Measurements from ENCODE around the gene TRPV3. TPM values are rescaled to one million over a fixed set of nuclear protein-coding genes. Genes with fewer than 3 reads are reported as not detected.
A peak's percentile ranks its signal among the peaks of the same experiment; 100 is the strongest.

Gene TRPV3
- total RNA-seq, 4 donors from 2014 or later, result 5.0 to 39.1 (median 16.5) TPM

DNA sequence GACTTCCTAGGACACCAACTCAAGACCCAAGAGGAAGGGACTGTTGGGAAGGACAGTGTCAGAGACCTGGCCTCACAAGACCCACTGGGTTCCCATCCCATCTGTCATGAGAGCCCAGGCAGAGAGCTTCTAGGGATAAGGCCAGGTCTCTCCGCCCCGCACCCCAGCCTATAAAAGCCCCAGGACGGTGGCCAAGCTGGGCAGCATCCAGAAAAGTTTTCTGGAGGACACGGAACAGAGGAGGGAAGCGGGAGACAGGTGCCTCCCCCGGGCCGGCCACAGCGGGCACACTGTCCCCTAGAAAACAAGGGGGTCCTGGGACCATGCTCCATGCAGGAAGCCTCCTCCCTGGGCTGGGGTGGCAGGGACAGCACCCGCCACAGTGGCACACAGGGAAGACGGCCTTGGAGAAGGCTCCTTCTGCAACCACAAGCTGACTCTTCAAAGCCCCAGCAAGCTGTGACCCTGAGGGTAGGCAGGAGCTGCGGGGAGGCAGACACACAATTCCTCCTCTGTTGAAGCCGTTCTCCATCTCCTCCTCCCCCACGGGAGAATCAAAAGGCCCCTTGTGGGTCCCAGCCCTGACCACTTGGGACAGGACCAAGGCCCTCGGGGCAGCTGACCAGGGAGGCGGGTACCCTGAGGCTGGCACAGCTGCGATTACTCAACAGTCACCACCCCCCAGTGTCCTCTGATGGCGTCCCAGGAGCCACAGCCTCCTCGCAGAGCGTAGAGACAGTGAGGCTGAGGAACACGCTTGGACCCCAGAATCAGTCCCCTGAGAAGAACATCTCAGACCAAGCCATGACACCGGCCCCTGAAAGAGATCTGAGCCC is 26.1 kb downstream of the TRPV3 start:
- no peak overlapping the region for H3K4me3 ChIP-seq
- H3K36me3 ChIP-seq, result no peaks in the 10 kb centered on the region
- peaks cover 0 to 19% (median 0%) of the 10 kb centered on the region in 4 donors for H3K4me1 ChIP-seq
- no peaks in the 10 kb centered on the region for H3K9me3 ChIP-seq
- TF ChIP-seq POLR2A (IDR thresholded peaks at IDR 0.05), result no peak
- TF ChIP-seq, protein P1, sequence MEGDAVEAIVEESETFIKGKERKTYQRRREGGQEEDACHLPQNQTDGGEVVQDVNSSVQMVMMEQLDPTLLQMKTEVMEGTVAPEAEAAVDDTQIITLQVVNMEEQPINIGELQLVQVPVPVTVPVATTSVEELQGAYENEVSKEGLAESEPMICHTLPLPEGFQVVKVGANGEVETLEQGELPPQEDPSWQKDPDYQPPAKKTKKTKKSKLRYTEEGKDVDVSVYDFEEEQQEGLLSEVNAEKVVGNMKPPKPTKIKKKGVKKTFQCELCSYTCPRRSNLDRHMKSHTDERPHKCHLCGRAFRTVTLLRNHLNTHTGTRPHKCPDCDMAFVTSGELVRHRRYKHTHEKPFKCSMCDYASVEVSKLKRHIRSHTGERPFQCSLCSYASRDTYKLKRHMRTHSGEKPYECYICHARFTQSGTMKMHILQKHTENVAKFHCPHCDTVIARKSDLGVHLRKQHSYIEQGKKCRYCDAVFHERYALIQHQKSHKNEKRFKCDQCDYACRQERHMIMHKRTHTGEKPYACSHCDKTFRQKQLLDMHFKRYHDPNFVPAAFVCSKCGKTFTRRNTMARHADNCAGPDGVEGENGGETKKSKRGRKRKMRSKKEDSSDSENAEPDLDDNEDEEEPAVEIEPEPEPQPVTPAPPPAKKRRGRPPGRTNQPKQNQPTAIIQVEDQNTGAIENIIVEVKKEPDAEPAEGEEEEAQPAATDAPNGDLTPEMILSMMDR (IDR thresholded peaks at IDR 0.05), result no peak
- no peak for DNase-seq
- no peak overlapping the region for H3K27ac ChIP-seq
- no peaks in the 10 kb centered on the region for H3K27me3 ChIP-seq

DNA sequence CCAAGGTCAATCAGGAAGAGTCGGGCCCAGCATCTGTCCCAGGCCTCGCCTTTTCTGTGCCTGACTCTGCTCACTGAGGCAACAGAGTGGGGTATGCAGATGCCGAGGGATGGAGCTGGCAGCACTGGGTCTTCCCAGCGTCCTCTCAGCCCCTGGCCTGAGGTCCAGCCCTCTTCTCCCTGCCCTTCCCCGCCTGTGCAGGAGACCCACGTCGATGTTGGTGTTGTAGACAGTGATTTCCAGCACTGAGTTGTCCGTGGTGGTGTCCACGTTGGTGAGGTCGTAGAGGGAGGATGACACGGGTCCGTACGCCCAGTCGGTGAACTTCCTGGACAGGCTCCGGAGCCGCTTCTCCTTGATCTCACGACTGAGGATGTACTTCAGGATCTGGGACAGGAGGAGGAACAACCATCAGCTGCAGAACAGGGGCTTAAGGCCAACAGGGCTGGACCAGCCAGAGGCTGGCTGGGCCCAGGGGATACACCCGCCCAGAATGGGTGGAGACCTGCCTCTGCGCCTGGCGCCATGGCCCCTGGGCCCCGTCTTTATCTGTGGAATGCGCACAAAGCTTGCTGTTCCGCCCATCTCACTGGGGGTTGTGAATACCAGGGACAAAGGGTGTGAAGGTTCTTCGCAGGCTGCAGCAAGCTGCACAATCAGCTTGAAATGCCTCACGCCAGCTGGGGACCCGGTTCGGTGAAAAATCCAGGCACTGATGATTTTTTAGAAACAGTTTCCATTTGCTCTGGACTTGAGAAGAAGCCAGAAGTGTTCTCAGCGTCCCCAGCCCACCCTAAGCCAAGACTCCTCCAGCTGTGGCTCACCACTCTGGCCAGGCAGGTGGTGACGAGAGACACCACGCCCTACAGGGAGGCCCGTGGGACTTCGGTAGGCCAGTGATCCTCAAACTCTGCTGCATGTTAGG is 27.5 kb downstream of the TRPV3 start:
- TF ChIP-seq, protein P1 (IDR thresholded peaks at IDR 0.05), result no peak
- TF ChIP-seq POLR2A (IDR thresholded peaks at IDR 0.05), result no peak
- no peaks in the 10 kb centered on the region for H3K36me3 ChIP-seq
- peak overlapping the region in 1 of 4 donors; percentile 18 for H3K27ac ChIP-seq
- DNase-seq, result no peak
- H3K4me1 ChIP-seq, result peaks cover 0 to 8% (median 0%) of the 10 kb centered on the region in 4 donors
- no peaks in the 10 kb centered on the region for H3K27me3 ChIP-seq
- H3K4me3 ChIP-seq, result no peak overlapping the region
- no peaks in the 10 kb centered on the region for H3K9me3 ChIP-seq

DNA sequence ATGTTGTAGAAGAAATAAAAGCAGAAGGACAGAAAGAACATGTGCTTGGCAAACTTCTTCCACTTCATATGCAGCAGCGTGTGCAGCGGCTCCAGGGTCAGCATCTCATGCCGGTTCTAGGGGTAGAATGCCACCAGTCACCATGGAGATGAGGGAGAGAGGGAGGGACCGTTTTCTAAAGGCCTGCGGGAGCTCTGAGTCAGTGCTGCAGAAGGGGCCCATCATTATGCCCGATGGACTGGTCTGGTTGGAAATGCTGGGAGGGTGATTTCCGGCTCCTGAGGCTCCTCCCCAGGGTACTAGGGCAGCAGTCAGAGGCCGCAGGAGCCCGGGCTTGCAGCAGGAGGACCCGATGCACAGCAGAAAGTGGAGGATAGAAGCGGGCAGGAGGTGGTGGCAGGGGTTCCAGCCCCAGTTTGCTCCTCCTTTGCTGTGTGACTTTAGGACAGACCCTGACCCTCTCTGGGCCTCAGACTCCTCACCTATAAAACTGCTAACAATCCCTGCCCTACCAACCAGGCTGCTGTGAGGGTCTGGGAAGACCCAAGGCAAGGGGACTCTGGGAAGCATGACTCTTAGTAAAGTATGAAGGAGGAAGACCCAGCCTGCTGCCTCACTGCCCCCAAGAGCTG is 28.6 kb downstream of the TRPV3 start:
- H3K27me3 ChIP-seq, result no peaks in the 10 kb centered on the region

DNA sequence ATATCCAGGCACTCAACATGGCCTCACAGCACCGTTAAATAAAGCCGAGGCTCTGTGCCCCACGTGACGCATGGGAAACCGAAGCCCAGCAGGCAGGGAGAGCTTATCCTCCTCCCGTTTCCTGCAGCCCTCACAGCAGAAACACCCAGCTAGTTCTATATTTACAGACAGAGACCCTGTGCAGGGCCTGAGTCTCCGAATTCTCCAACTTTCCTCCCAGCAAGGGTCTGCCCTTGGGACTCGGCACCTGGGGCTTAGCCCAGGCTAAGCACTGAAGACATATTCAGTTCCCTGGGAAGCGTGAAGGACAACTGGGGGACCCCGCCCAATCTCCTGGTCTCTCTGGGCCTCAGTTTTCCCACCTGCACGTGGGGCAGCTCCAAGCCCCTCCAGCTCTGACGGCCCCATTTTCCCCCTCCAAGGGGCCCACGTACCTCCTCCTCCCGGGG is 29.2 kb downstream of the TRPV3 start:
- no peak for DNase-seq
- Histone ChIP-seq H3K4me3 (no peak overlapping the region), H3K27me3 (no peaks in the 10 kb centered on the region), H3K4me1 (peaks cover 0 to 8% (median 0%) of the 10 kb centered on the region in 4 donors), H3K27ac (no peak overlapping the region), H3K36me3 (no peaks in the 10 kb centered on the region), H3K9me3 (no peaks in the 10 kb centered on the region)
- no peak for TF ChIP-seq POLR2A (IDR thresholded peaks at IDR 0.05)
- TF ChIP-seq, protein P1 (IDR thresholded peaks at IDR 0.05), result no peak

More for the DNA sequence above, 28.6 kb downstream of the TRPV3 start:
- no peak for DNase-seq
- no peak for TF ChIP-seq POLR2A (IDR thresholded peaks at IDR 0.05)
- TF ChIP-seq, protein P1 (IDR thresholded peaks at IDR 0.05), result no peak
- no peaks in the 10 kb centered on the region for H3K9me3 ChIP-seq
- peaks cover 0 to 8% (median 0%) of the 10 kb centered on the region in 4 donors for H3K4me1 ChIP-seq
- no peak overlapping the region for H3K4me3 ChIP-seq
- no peak overlapping the region for H3K27ac ChIP-seq
- H3K36me3 ChIP-seq, result no peaks in the 10 kb centered on the region

DNA sequence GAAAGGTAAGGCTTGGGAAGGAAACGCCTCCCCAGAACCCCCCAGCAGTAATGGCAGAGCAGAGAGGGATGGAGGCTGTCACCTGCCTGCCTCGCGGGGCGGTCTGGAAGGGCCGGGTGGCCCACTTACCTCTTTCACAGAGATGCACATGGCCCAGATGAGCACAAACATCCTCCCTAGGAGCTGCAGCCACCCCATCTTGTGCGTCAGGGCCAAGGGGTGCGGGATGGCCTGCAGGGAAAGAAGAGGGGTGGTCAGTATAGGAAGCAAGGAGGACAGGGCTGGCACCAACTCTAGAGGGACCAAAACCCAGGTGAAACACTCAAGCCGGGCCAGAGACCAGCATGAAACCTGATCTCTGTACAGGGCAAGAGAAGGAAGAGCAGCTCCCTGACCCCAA is 29.7 kb downstream of the TRPV3 start:
- Histone ChIP-seq H3K27ac (no peak overlapping the region), H3K4me1 (peaks cover 0 to 8% (median 0%) of the 10 kb centered on the region in 4 donors), H3K9me3 (no peaks in the 10 kb centered on the region), H3K27me3 (no peaks in the 10 kb centered on the region), H3K4me3 (no peak overlapping the region), H3K36me3 (no peaks in the 10 kb centered on the region)
- TF ChIP-seq POLR2A (IDR thresholded peaks at IDR 0.05), result no peak
- TF ChIP-seq, protein P1 (IDR thresholded peaks at IDR 0.05), result no peak
- no peak for DNase-seq

All from Peyer's patch (tissue), 4 donors.